Kidney (tissue), 14 donors: Measurements from ENCODE around the gene KRT2. TPM values are rescaled to one million over a fixed set of nuclear protein-coding genes. Genes with fewer than 3 reads are reported as not detected.

Experiments used
- DNase-seq, 5 donors: peaks; one replicate each; pipeline ENCODE4 v3.0.0-alpha.2; 2013 to 2020
- FAIRE-seq: peaks from 2 replicates; lab custom pipeline; 2012; peaks lifted over from hg19 to GRCh38; lab: Jason Lieb, UNC
- H3K27ac ChIP-seq, 2 donors: one replicate each; pipeline ENCODE4 v1.7.0; 2013; ENCODE audit warnings: low read depth in 2 of 2, low read length in 2 of 2, inconsistent platforms in 1 of 2
- H3K27me3 ChIP-seq: one replicate; pipeline ENCODE4 v1.7.1; 2013; ENCODE audit warnings: low read length, inconsistent platforms; ENCODE audit not compliant: control insufficient read depth, insufficient read depth
- H3K36me3 ChIP-seq, 3 donors: one replicate each; pipeline versions ENCODE4 v1.7.0 to v1.7.1; 2013; ENCODE audit warnings: low read length in 3 of 3, control low read depth in 1 of 3, inconsistent platforms in 1 of 3; ENCODE audit not compliant: insufficient read depth in 3 of 3, control insufficient read depth in 2 of 3
- H3K4me1 ChIP-seq, 3 donors: one replicate each; pipeline versions ENCODE4 v1.7.0 to v1.7.1; 2013; ENCODE audit warnings: low read length in 3 of 3, inconsistent platforms in 1 of 3, low read depth in 1 of 3; ENCODE audit not compliant: control insufficient read depth in 2 of 3, insufficient read depth in 2 of 3
- H3K4me3 ChIP-seq, 3 donors: one replicate each; pipeline versions ENCODE4 v1.7.0 to v1.8.1; 2013; ENCODE audit warnings: low read length in 3 of 3, control low read depth in 1 of 3, inconsistent platforms in 1 of 3
- H3K9ac ChIP-seq, 3 donors: one replicate each; pipeline versions ENCODE4 v1.7.0 to v1.7.1; 2013; ENCODE audit warnings: low read length in 3 of 3, control low read depth in 1 of 3, inconsistent platforms in 1 of 3
- H3K9me3 ChIP-seq, 3 donors: one replicate each; pipeline versions ENCODE4 v1.7.0 to v1.7.1; 2013; ENCODE audit warnings: low read length in 3 of 3, control low read depth in 1 of 3, inconsistent platforms in 1 of 3; ENCODE audit not compliant: control insufficient read depth in 2 of 3, insufficient read depth in 1 of 3
- intact Hi-C: fragments of 100-400 bp; cut with DNase I; formaldehyde crosslinking; loops from one replicate; pipeline ENCODE4 v1.11.1; 2022
- polyA plus RNA-seq: library from polyadenylated mRNA; stranded (reverse); fragments of 350-450 nt; fragmentation: Illumina TruSeq; extraction: RNeasy Lipid Tissue Mini Kit (QIAGEN cat#74804); gene quantifications from one replicate; pipeline ENCODE4 v1.2.3, GENCODE V29; 2014; ENCODE audit warnings: low read depth, low replicate concordance; ENCODE audit not compliant: insufficient read depth
- total RNA-seq: library from RNA; stranded (reverse); fragmentation: NEBNext Ultra II Directional; extraction: Animal tissue kit (Norgen Biotek cat#: 25700); gene quantifications from one replicate; pipeline ENCODE4 v1.2.1, GENCODE V29; 2021
- TF ChIP-seq, protein P1 (sequence below): IDR thresholded peaks from 3 replicates; pipeline ENCODE4 v1.5.1; 2012; ENCODE audit warnings: mild to moderate bottlenecking, moderate library complexity, borderline replicate concordance; ENCODE audit not compliant: insufficient read depth; ENCODE audit errors: extremely low read depth
- donor health status: control.
- donor health status: control.
- donor health status: control.
- donor health status: control.
- donor health status: control.
- donor health status: DM: yes; HTN: yes; CAD: no.
- donor health status: Normal renal cell carcinoma (clear cell type).

KRT2 gene
- total and polyA plus RNA-seq, 2 donors from 2014 or later: not detected

DNA sequence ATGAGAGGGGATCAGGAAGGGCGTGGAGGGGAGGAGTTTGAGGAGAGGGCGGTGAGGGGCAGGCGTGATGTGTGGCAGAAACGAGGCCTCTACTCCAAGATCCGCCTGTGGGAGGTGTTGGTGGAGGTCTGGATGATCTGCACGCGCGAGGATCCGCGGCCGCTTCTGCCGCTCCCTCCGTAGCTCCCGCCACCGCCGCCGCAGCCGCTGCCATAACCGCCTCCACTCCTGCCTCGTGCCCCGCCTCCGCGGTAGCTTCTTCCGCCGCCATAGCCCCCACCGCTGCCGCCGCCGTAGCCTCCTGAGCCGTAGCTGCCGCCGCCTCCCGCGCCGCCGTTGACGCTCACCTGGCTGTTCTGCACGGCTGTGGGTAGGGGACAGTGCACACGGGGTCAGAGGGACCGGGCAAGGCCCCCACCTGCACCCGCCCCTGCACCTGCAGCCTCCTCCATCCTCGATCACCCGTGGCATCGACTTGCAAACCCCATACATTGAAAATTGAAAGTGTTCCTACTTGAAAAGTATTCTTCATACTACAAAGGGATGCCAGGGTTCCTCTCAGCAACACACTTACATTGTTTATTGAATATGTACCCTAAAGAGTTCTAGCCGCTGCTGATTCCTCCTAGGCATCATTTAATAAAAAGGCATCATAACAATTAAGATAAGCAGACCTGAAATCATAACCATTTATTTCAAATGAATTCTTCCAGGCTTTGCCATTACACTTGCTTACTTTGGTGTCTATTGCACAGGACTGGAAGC is 39.2 kb upstream of the KRT2 start:
- H3K4me1 ChIP-seq: peaks cover 0 to 3% (median 0%) of the 10 kb centered on the region in 3 donors
- no peaks in the 10 kb centered on the region for H3K9me3 ChIP-seq
- H3K9ac ChIP-seq: no peak overlapping the region
- H3K27me3 ChIP-seq: peaks cover 3% of the 10 kb centered on the region
- H3K27ac ChIP-seq: no peak overlapping the region
- peak overlapping the region in 2 of 3 donors; percentile 10 to 43 for H3K4me3 ChIP-seq
- intact Hi-C loops: no loop called here
- DNase-seq (peak; percentile 14 to 69 (median 33)), FAIRE-seq (no peak)
- H3K36me3 ChIP-seq: no peaks in the 10 kb centered on the region
- TF ChIP-seq, protein P1, sequence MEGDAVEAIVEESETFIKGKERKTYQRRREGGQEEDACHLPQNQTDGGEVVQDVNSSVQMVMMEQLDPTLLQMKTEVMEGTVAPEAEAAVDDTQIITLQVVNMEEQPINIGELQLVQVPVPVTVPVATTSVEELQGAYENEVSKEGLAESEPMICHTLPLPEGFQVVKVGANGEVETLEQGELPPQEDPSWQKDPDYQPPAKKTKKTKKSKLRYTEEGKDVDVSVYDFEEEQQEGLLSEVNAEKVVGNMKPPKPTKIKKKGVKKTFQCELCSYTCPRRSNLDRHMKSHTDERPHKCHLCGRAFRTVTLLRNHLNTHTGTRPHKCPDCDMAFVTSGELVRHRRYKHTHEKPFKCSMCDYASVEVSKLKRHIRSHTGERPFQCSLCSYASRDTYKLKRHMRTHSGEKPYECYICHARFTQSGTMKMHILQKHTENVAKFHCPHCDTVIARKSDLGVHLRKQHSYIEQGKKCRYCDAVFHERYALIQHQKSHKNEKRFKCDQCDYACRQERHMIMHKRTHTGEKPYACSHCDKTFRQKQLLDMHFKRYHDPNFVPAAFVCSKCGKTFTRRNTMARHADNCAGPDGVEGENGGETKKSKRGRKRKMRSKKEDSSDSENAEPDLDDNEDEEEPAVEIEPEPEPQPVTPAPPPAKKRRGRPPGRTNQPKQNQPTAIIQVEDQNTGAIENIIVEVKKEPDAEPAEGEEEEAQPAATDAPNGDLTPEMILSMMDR: no peak

DNA sequence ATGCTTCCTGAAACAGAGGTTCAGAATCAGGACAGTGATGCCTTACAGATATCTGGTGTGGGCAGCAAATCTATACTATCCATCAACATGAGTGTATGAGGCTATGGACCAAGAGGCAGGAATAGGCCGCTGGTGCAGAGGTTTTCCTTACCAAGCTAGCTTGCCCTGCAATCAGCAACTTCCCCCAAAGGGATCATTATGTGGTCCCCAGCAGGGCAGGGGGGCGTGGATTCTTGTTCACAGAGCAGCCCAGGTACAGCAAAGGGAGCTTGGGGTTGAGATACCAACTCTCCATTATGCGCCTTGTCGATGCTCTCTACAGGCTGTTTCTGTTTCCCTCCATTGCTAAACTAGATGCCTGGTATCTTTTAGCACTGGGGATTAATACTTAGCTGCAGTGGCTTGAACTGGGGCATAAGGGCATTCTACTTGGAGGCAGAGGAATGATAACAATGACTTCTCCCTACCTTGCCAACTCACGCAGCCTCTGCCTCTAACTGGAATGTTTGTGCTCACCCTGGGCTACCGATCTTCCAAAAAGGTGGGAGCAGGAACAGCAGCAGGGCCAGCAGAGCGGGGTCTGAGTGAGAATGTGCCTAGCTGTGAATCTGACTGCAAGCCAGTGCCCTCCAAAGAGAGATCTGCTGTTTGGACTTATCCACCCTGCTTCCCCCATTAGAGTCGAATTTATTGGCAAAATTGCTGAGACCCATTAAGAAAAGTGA is 38.5 kb upstream of the KRT2 start:
- H3K27me3 ChIP-seq: peaks cover 3% of the 10 kb centered on the region
- H3K4me3 ChIP-seq: peak overlapping the region in 1 of 3 donors; percentile 10
- H3K9me3 ChIP-seq: no peaks in the 10 kb centered on the region
- no peak for DNase-seq
- H3K9ac ChIP-seq: no peak overlapping the region
- H3K36me3 ChIP-seq: no peaks in the 10 kb centered on the region
- peaks cover 0 to 3% (median 0%) of the 10 kb centered on the region in 3 donors for H3K4me1 ChIP-seq
- intact Hi-C loops: no loop called here
- TF ChIP-seq, protein P1: no peak
- no peak for FAIRE-seq
- no peak overlapping the region for H3K27ac ChIP-seq

DNA sequence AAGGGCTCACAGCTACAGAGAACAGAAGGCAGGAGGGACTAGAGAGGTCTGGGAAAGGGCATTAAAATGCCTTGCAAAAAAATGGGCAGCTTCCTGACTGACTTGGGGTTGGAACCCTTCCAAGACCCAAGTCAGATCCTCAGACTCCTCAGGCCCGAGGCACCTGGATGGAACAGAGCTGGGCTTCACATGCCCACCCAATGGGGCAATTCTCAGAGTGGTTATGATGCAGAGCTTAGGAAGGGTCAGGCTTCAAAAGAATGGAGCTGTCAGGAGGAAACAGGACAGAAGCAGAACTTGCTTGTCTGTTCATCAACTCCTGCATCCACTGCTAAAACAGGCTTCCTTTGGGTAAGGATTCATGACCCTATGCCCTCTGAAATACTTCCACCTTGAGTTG is 37.9 kb upstream of the KRT2 start:
- no peaks in the 10 kb centered on the region for H3K36me3 ChIP-seq

More for the DNA sequence above, 37.9 kb upstream of the KRT2 start:
- FAIRE-seq (no peak), DNase-seq (no peak)
- Histone ChIP-seq H3K9ac (no peak overlapping the region), H3K4me3 (no peak overlapping the region), H3K27me3 (peaks cover 3% of the 10 kb centered on the region), H3K27ac (no peak overlapping the region), H3K9me3 (no peaks in the 10 kb centered on the region), H3K4me1 (peaks cover 0 to 3% (median 0%) of the 10 kb centered on the region in 3 donors)
- TF ChIP-seq, protein P1: no peak
- intact Hi-C loops: no loop called here
